ENCODE data around the gene ALG14. TPM values are rescaled to one million over a fixed set of nuclear protein-coding genes. Genes with fewer than 3 reads are reported as not detected.

The ALG14 gene
- total RNA-seq, 2 experiments from 2014 or later = 2.5 to 2.9 TPM

- Mint-ChIP-seq H3K4me1 (ENCODE audit: low read depth) (peaks cover 8% of the 10 kb centered on the region), H3K4me3 (no peak overlapping the region), H3K27ac (no peak overlapping the region), H3K9me3 (no peaks in the 10 kb centered on the region), H3K36me3 (ENCODE audit: low read depth) (no peaks in the 10 kb centered on the region), H3K27me3 (peaks cover 35% of the 10 kb centered on the region)
- ATAC-seq (no peak), DNase-seq (no peak)
- intact Hi-C loops (cut with micrococcal nuclease) = no loop called here
- ChIA-PET POLR2A (no interaction called here), CTCF (interaction anchor here (1.0 kb wide), 1 partner anchor 9 kb away, joined by 3 read pairs; no protein-coding TSS in a partner anchor)
- TF ChIP-seq CTCF (IDR thresholded peaks at IDR 0.05) = no peak
Observed at GRCh38 chr1:95113684-95114083, 40.9 kb upstream of the ALG14 start.

DNA sequence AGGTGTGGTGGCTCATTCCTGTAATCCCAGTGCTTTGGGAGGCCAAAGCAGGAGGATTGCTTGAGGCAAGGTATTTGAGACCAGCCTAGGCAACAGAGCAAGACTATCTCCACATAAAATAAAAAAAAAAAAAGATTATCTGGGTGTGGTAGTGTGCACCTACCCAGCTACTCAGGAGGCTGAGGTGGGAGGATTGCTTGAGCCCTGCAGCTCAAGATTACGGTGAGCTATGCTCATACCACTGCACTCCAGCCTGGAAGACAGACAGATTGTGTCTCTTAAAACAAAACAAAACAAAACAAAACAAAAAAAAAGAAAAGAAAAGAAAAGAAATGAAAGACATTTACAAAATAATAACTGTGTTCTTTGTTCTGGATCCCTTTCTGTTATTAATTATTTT is 38.3 kb upstream of the ALG14 start:
- no peak overlapping the region for H3K27ac Mint-ChIP-seq
- no peak overlapping the region for H3K4me3 Mint-ChIP-seq
- peaks cover 24% of the 10 kb centered on the region for H3K27me3 Mint-ChIP-seq
- intact Hi-C loops (cut with micrococcal nuclease) = no loop called here
- H3K36me3 Mint-ChIP-seq (ENCODE audit: low read depth) = no peaks in the 10 kb centered on the region
- POLR2A ChIA-PET = no interaction called here
- no peak for TF ChIP-seq CTCF (IDR thresholded peaks at IDR 0.05)
- no peak for ATAC-seq
- H3K4me1 Mint-ChIP-seq (ENCODE audit: low read depth) = no peaks in the 10 kb centered on the region
- CTCF ChIA-PET = no interaction called here
- no peak for DNase-seq
- no peaks in the 10 kb centered on the region for H3K9me3 Mint-ChIP-seq

DNA sequence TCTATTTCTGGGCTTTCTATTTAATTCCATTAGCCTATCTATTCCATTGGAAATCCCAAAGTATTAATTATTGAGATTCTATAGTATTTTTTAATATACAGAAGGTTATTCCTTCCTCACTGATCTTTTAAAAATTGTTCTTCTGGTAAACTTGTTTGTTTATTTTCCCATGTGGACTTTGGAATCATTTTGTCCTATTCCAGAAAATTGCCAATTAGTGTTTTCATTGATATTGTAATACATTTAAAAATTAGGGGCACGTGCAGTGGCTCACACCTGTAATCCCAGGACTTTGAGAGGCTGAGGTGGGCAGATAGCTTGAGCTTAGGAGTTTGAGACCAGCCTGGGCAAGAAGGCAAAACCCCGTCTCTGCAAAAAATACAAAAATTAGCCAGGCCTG is 36.0 kb upstream of the ALG14 start:
- POLR2A ChIA-PET = no interaction called here

GRCh38 chr1:95098196-95098595 is 25.4 kb upstream of the ALG14 start:
- ChIA-PET CTCF (interaction anchor here (0.6 kb wide), 1 partner anchor 136 kb away, joined by 3 read pairs; no protein-coding TSS in a partner anchor), POLR2A (no interaction called here)
- ATAC-seq (no peak), DNase-seq (no peak)
- H3K27me3 Mint-ChIP-seq = peaks cover 2% of the 10 kb centered on the region
- no peaks in the 10 kb centered on the region for H3K4me1 Mint-ChIP-seq (ENCODE audit: low read depth)
- intact Hi-C loops (cut with micrococcal nuclease) = no loop called here
- no peaks in the 10 kb centered on the region for H3K36me3 Mint-ChIP-seq (ENCODE audit: low read depth)
- no peak overlapping the region for H3K4me3 Mint-ChIP-seq
- H3K9me3 Mint-ChIP-seq = no peaks in the 10 kb centered on the region
- H3K27ac Mint-ChIP-seq = no peak overlapping the region
- TF ChIP-seq CTCF (IDR thresholded peaks at IDR 0.05) = no peak

More for the DNA sequence above, 36.0 kb upstream of the ALG14 start:
- no peaks in the 10 kb centered on the region for H3K9me3 Mint-ChIP-seq
- CTCF ChIA-PET = no interaction called here
- intact Hi-C loops (cut with micrococcal nuclease) = no loop called here
- H3K4me3 Mint-ChIP-seq = no peak overlapping the region
- ATAC-seq (no peak), DNase-seq (no peak)
- no peaks in the 10 kb centered on the region for H3K36me3 Mint-ChIP-seq (ENCODE audit: low read depth)
- TF ChIP-seq CTCF (IDR thresholded peaks at IDR 0.05) = no peak
- H3K4me1 Mint-ChIP-seq (ENCODE audit: low read depth) = no peaks in the 10 kb centered on the region
- no peak overlapping the region for H3K27ac Mint-ChIP-seq
- H3K27me3 Mint-ChIP-seq = peaks cover 20% of the 10 kb centered on the region

GRCh38 chr1:95097426-95097825 is 24.7 kb upstream of the ALG14 start:
- ATAC-seq (no peak), DNase-seq (no peak)
- CTCF ChIA-PET = no interaction called here

More at GRCh38 chr1:95097426-95097825, 24.7 kb upstream of the ALG14 start:
- no peak overlapping the region for H3K4me3 Mint-ChIP-seq
- H3K9me3 Mint-ChIP-seq = no peaks in the 10 kb centered on the region
- intact Hi-C loops (cut with micrococcal nuclease) = no loop called here
- no peak for TF ChIP-seq CTCF (IDR thresholded peaks at IDR 0.05)
- no peaks in the 10 kb centered on the region for H3K4me1 Mint-ChIP-seq (ENCODE audit: low read depth)
- peaks cover 2% of the 10 kb centered on the region for H3K27me3 Mint-ChIP-seq
- H3K27ac Mint-ChIP-seq = no peak overlapping the region
- POLR2A ChIA-PET = no interaction called here
- H3K36me3 Mint-ChIP-seq (ENCODE audit: low read depth) = no peaks in the 10 kb centered on the region
